ENCODE measurements around the gene GPR162. TPM values are rescaled to one million over a fixed set of nuclear protein-coding genes. Genes with fewer than 3 reads are reported as not detected.

GPR162 gene
- total and polyA plus RNA-seq, 8 donors, result 9.0 to 15.7 (median 12.2) TPM

DNA sequence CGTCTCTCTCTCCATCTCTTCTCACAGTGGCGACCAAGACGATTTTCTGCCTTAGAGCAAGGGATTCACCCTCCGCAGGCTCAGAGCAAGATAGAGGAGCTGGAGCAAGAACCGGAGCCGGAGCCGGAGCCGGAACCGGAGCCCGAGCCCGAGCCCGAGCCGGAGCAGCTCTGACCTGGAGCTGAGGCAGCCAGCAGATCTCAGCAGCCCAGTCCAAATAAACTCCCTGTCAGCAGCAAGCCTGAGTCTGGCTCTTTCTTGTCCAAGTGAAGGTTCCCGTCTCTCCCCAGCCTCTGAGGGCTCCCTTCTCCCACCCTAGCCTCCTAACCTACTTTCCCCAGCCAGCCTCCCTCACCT is 43.4 kb upstream of the GPR162 start:
- intact Hi-C loops (cut with DNase I), result no loop called here
- no peak for TF ChIP-seq CTCF (IDR thresholded peaks at IDR 0.05)
- Histone ChIP-seq H3K4me3 (peak overlapping the region in 1 of 2 donors; percentile 33), H3K36me3 (no peaks in the 10 kb centered on the region), H3K27me3 (peaks cover 0 to 32% of the 10 kb centered on the region in 2 donors), H3K4me1 (peaks cover 4 to 14% of the 10 kb centered on the region in 2 donors), H3K9me3 (no peaks in the 10 kb centered on the region), H3K27ac (peak overlapping the region; percentile 5 to 30)
- DNase-seq (no peak), ATAC-seq (peak; percentile 20)

- Histone ChIP-seq H3K4me1 (peaks cover 4 to 13% of the 10 kb centered on the region in 2 donors), H3K4me3 (peak overlapping the region in 1 of 2 donors; percentile 33), H3K27ac (peak overlapping the region; percentile 5 to 30), H3K27me3 (peaks cover 0 to 26% of the 10 kb centered on the region in 2 donors), H3K36me3 (no peaks in the 10 kb centered on the region), H3K9me3 (no peaks in the 10 kb centered on the region)
- intact Hi-C loops (cut with DNase I), result no loop called here
- ATAC-seq (peak; percentile 100), DNase-seq (peak; percentile 92 to 96 (median 95))
- peak; percentile 88 to 98 for TF ChIP-seq CTCF (IDR thresholded peaks at IDR 0.05)
Observed at GRCh38 chr12:6778574-6779550, 42.8 kb upstream of the GPR162 start.

- no peaks in the 10 kb centered on the region for H3K9me3 ChIP-seq
- no peak for TF ChIP-seq CTCF (IDR thresholded peaks at IDR 0.05)
- H3K4me1 ChIP-seq, result peaks cover 4 to 22% of the 10 kb centered on the region in 2 donors
- intact Hi-C loops (cut with DNase I), result no loop called here
- no peak overlapping the region for H3K4me3 ChIP-seq
- no peak overlapping the region for H3K27ac ChIP-seq
- ATAC-seq (no peak), DNase-seq (no peak)
- H3K27me3 ChIP-seq, result peaks cover 0 to 15% of the 10 kb centered on the region in 2 donors
- H3K36me3 ChIP-seq, result no peaks in the 10 kb centered on the region
Observed at GRCh38 chr12:6779708-6780432, 41.8 kb upstream of the GPR162 start.

GRCh38 chr12:6780573-6780972 is 41.0 kb upstream of the GPR162 start:
- no peak overlapping the region for H3K27ac ChIP-seq
- no peaks in the 10 kb centered on the region for H3K9me3 ChIP-seq
- H3K36me3 ChIP-seq, result no peaks in the 10 kb centered on the region
- intact Hi-C loops (cut with DNase I), result no loop called here
- no peak for ATAC-seq
- no peak overlapping the region for H3K4me3 ChIP-seq
- peaks cover 0 to 9% of the 10 kb centered on the region in 2 donors for H3K27me3 ChIP-seq
- no peak for TF ChIP-seq CTCF (IDR thresholded peaks at IDR 0.05)
- DNase-seq, result no peak
- H3K4me1 ChIP-seq, result peaks cover 4 to 29% of the 10 kb centered on the region in 2 donors

DNA sequence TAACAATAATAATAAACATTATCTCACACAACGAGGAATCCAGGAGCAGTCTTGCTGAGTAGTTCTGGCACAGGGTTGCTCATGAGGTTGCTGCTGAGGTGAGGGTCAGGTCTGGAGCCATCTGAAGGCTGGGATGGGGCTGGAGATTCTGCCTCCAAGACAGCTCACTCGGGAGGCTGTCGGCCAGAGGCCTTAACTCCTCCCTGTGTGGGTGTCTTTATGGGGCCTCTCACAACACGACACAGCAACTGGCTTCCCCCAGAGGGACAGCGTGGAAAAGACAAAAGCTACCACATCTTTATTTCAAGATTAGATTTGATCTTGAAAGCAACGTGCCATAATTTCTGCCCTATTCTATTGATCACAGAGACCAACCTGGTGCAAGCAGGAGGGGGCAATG is 39.5 kb upstream of the GPR162 start:
- Histone ChIP-seq H3K36me3 (no peaks in the 10 kb centered on the region), H3K4me3 (no peak overlapping the region), H3K27ac (no peak overlapping the region), H3K4me1 (peaks cover 4 to 45% of the 10 kb centered on the region in 2 donors), H3K27me3 (peaks cover 0 to 7% of the 10 kb centered on the region in 2 donors), H3K9me3 (no peaks in the 10 kb centered on the region)
- DNase-seq, result no peak
- intact Hi-C loops (cut with DNase I), result no loop called here
- no peak for TF ChIP-seq CTCF (IDR thresholded peaks at IDR 0.05)
- no peak for ATAC-seq

Measured in left lung (tissue), 10 donors.